MM.1S (cell line): ENCODE measurements around the gene BICDL1.
"Not testable (repeated sequence)": the region's sequence is repeated elsewhere in the genome, so short reads cannot be mapped to it uniquely, and the experiment has no call there.

Experiments used
- DNase-seq: peaks from one replicate; pipeline ENCODE4 v3.0.0-alpha.2; 2015
- H2AFZ ChIP-seq: fragments of 300-600 bp; sonication (generic); 2 replicates; pipeline ENCODE4 v1.6.0; 2016; ENCODE audit warnings: antibody characterized with exemption, low read length
- H3F3A ChIP-seq: fragments of 300-600 bp; sonication (generic); 2 replicates; pipeline ENCODE4 v1.6.1; 2016; ENCODE audit warnings: mild to moderate bottlenecking, antibody characterized with exemption, low read length, moderate library complexity, mixed read lengths; ENCODE audit not compliant: insufficient read depth
- H3K27ac ChIP-seq: fragments of 300-600 bp; sonication (generic); 2 replicates; pipeline ENCODE4 v1.5.1; 2016; ENCODE audit warnings: mild to moderate bottlenecking, low read length
- H3K27me3 ChIP-seq: fragments of 300-600 bp; sonication (generic); replicated peaks from 2 replicates; pipeline ENCODE4 v1.6.0; 2016; ENCODE audit warnings: low read length; ENCODE audit not compliant: insufficient read depth
- H3K36me3 ChIP-seq: fragments of 300-600 bp; sonication (generic); replicated peaks from 2 replicates; pipeline ENCODE4 v1.6.1; 2016; ENCODE audit warnings: mild to moderate bottlenecking, low read length, mixed read lengths; ENCODE audit not compliant: insufficient read depth
- H3K4me1 ChIP-seq: fragments of 300-600 bp; sonication (generic); 2 replicates; pipeline ENCODE4 v1.6.1; 2016; ENCODE audit warnings: low read length, mixed read lengths
- H3K4me2 ChIP-seq: fragments of 300-600 bp; sonication (generic); 2 replicates; pipeline ENCODE4 v1.6.0; 2016; ENCODE audit warnings: low read depth, low read length
- H3K4me3 ChIP-seq: fragments of 300-600 bp; sonication (generic); 2 replicates; pipeline ENCODE4 v1.5.1; 2016; ENCODE audit warnings: low read length, mixed read lengths
- H3K79me2 ChIP-seq: fragments of 300-600 bp; sonication (generic); 2 replicates; pipeline ENCODE4 v1.6.1; 2016; ENCODE audit warnings: mixed run types, low read length, mixed read lengths
- H3K9ac ChIP-seq: fragments of 300-600 bp; sonication (generic); 2 replicates; pipeline ENCODE4 v1.6.1; 2016; ENCODE audit warnings: low read length, mixed read lengths
- H3K9me2 ChIP-seq: fragments of 300-600 bp; sonication (generic); replicated peaks from 2 replicates; pipeline ENCODE4 v1.6.1; 2016; ENCODE audit warnings: mild to moderate bottlenecking, low read length, mixed read lengths; ENCODE audit not compliant: insufficient read depth
- H3K9me3 ChIP-seq: fragments of 300-600 bp; sonication (generic); replicated peaks from 2 replicates; pipeline ENCODE4 v1.6.1; 2016; ENCODE audit warnings: mild to moderate bottlenecking, low read length, mixed read lengths; ENCODE audit not compliant: insufficient read depth
- H4K20me1 ChIP-seq: fragments of 300-600 bp; sonication (generic); 2 replicates; pipeline ENCODE4 v1.6.1; 2016; ENCODE audit warnings: mild to moderate bottlenecking, low read length, moderate library complexity, mixed read lengths; ENCODE audit not compliant: insufficient read depth
- EZH2 ChIP-seq: fragments of 300-600 bp; sonication (generic); optimal IDR thresholded peaks from 2 replicates; pipeline ENCODE3; 2017; ENCODE audit warnings: low read depth, mild to moderate bottlenecking, antibody characterized with exemption, low read length, mixed read lengths
- EZH2phosphoT487 ChIP-seq: fragments of 300-600 bp; sonication (generic); IDR thresholded peaks from 2 replicates; pipeline ENCODE4 v1.6.1; 2018; ENCODE audit warnings: antibody characterized with exemption, low read length
- TF ChIP-seq, protein P1 (sequence below): fragments of 300-600 bp; sonication (generic); IDR thresholded peaks from 2 replicates; pipeline ENCODE4 v1.5.1; 2016; ENCODE audit warnings: antibody characterized with exemption, low read length, mixed read lengths

The BICDL1 gene

DNA sequence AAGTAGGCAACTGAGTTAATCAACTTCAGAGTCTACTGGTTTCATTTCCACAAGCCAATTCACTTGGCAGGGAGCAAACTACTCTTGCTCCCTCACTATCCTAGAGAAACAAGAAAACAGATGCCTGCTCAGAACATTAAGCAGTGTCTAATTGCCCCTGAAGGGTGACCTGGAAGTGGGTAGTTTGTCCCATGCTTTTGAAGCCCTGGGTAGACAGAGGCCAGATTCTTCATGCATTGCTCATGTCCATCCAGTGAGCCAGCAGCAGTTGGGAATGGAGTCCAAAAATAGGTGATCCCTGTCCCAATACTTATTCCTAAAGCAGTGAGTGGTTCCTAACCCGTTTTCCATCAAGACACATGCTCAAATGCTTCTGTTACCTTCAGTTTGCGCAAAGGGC, 48.8 kb downstream of the BICDL1 start:
- Histone ChIP-seq H3F3A (no peaks in the 10 kb centered on the region), H3K4me2 (no peak overlapping the region), H2AFZ (no peak overlapping the region), H3K27me3 (no peaks in the 10 kb centered on the region), H3K9me3 (no peaks in the 10 kb centered on the region), H3K27ac (no peak overlapping the region), H4K20me1 (no peaks in the 10 kb centered on the region), H3K36me3 (no peaks in the 10 kb centered on the region), H3K9ac (no peak overlapping the region), H3K4me3 (no peak overlapping the region), H3K4me1 (no peaks in the 10 kb centered on the region), H3K9me2 (no peaks in the 10 kb centered on the region), H3K79me2 (no peaks in the 10 kb centered on the region)
- DNase-seq = no peak
- TF ChIP-seq EZH2phosphoT487 (no peak), EZH2 (no peak)
- TF ChIP-seq, protein P1, sequence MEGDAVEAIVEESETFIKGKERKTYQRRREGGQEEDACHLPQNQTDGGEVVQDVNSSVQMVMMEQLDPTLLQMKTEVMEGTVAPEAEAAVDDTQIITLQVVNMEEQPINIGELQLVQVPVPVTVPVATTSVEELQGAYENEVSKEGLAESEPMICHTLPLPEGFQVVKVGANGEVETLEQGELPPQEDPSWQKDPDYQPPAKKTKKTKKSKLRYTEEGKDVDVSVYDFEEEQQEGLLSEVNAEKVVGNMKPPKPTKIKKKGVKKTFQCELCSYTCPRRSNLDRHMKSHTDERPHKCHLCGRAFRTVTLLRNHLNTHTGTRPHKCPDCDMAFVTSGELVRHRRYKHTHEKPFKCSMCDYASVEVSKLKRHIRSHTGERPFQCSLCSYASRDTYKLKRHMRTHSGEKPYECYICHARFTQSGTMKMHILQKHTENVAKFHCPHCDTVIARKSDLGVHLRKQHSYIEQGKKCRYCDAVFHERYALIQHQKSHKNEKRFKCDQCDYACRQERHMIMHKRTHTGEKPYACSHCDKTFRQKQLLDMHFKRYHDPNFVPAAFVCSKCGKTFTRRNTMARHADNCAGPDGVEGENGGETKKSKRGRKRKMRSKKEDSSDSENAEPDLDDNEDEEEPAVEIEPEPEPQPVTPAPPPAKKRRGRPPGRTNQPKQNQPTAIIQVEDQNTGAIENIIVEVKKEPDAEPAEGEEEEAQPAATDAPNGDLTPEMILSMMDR = no peak

- H3K27ac ChIP-seq = no peak overlapping the region
Observed at GRCh38 chr12:120039711-120040110, 50.7 kb downstream of the BICDL1 start.

DNA sequence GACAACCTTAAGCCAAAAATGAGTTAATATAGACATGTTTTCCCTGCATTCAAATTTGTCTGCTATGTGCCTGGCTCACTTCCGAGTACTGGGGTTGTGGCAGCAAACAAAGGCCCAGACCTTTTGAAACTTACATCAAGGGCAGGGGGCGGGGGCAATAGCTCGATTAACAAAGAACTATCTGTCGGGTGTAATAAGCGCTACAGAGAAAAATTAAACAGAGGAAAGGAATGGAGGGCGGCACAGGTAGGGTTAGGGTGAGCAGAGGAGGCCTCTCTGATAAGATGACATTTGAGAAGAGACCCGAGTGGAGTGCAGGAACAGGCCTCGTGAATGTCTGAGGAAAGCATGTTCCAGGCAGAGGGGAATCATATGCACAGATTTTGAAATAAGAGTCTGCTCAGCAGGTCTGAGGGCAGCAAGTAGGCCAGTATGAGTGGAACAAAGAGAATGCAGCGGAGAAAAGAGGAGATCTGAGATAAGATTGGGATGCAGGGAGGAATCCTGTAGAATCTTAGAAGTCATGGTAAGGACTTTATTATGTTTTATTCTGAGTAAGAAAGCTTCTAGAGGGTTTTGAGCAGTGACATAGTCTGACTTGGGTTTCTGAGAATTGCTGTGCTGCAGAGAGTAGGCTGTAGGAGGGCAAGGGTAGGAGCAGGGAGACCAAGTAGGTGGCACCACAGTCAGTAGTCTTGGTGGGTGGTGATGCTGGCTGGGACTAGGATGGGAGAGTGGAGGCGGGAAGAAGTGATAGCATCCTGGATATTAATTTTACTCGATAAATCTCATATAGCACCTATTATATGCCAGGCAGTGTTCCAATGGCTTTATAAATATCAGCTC, 52.6 kb downstream of the BICDL1 start:
- Histone ChIP-seq H3K36me3 (no peaks in the 10 kb centered on the region), H3F3A (no peaks in the 10 kb centered on the region), H3K27me3 (no peaks in the 10 kb centered on the region), H3K27ac (no peak overlapping the region), H3K4me2 (no peak overlapping the region), H3K79me2 (no peaks in the 10 kb centered on the region), H3K9me2 (no peaks in the 10 kb centered on the region), H3K4me3 (no peak overlapping the region), H3K9me3 (no peaks in the 10 kb centered on the region), H3K9ac (no peak overlapping the region), H2AFZ (no peak overlapping the region), H3K4me1 (no peaks in the 10 kb centered on the region), H4K20me1 (no peaks in the 10 kb centered on the region)
- no peak for DNase-seq
- no peak for TF ChIP-seq EZH2
- TF ChIP-seq EZH2phosphoT487 = no peak
- TF ChIP-seq, protein P1 = no peak

More at GRCh38 chr12:120039711-120040110, 50.7 kb downstream of the BICDL1 start:
- Histone ChIP-seq H3K4me2 (no peak overlapping the region), H4K20me1 (no peaks in the 10 kb centered on the region), H3F3A (no peaks in the 10 kb centered on the region), H3K9me2 (no peaks in the 10 kb centered on the region), H3K4me3 (no peak overlapping the region), H3K9me3 (no peaks in the 10 kb centered on the region), H3K27me3 (no peaks in the 10 kb centered on the region), H3K9ac (no peak overlapping the region), H3K36me3 (no peaks in the 10 kb centered on the region), H3K4me1 (no peaks in the 10 kb centered on the region), H2AFZ (no peak overlapping the region), H3K79me2 (no peaks in the 10 kb centered on the region)
- no peak for TF ChIP-seq EZH2
- TF ChIP-seq EZH2phosphoT487 = no peak
- TF ChIP-seq, protein P1 = no peak
- no peak for DNase-seq

DNA sequence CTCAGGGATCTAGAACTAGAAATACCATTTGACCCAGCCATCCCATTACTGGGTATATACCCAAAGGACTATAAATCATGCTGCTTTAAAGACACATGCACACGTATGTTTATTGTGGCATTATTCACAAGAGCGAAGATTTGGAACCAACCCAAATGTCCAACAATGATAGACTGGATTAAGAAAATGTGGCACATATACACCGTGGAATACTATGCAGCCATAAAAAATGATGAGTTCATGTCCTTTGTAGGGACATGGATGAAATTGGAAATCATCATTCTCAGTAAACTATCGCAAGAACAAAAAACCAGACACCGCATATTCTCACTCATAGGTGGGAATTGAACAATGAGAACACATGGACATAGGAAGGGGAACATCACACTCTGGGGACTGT, 56.3 kb downstream of the BICDL1 start:
- DNase-seq, H4K20me1 ChIP-seq, H3K9me3 ChIP-seq, H3K9me2 ChIP-seq, H3K4me2 ChIP-seq, H3K79me2 ChIP-seq, H3K27me3 ChIP-seq, H3K27ac ChIP-seq, H3K4me3 ChIP-seq, H3F3A ChIP-seq, H3K9ac ChIP-seq, H3K36me3 ChIP-seq, H3K4me1 ChIP-seq, H2AFZ ChIP-seq: not testable (repeated sequence)
